Measurements from ENCODE around the gene ZNF205. TPM values are rescaled to one million over a fixed set of nuclear protein-coding genes. Genes with fewer than 3 reads are reported as not detected.
A peak's percentile ranks its signal among the peaks of the same experiment; 100 is the strongest.

The ZNF205 gene
- total RNA-seq, 1 experiment from 2014 or later = not detected

DNA sequence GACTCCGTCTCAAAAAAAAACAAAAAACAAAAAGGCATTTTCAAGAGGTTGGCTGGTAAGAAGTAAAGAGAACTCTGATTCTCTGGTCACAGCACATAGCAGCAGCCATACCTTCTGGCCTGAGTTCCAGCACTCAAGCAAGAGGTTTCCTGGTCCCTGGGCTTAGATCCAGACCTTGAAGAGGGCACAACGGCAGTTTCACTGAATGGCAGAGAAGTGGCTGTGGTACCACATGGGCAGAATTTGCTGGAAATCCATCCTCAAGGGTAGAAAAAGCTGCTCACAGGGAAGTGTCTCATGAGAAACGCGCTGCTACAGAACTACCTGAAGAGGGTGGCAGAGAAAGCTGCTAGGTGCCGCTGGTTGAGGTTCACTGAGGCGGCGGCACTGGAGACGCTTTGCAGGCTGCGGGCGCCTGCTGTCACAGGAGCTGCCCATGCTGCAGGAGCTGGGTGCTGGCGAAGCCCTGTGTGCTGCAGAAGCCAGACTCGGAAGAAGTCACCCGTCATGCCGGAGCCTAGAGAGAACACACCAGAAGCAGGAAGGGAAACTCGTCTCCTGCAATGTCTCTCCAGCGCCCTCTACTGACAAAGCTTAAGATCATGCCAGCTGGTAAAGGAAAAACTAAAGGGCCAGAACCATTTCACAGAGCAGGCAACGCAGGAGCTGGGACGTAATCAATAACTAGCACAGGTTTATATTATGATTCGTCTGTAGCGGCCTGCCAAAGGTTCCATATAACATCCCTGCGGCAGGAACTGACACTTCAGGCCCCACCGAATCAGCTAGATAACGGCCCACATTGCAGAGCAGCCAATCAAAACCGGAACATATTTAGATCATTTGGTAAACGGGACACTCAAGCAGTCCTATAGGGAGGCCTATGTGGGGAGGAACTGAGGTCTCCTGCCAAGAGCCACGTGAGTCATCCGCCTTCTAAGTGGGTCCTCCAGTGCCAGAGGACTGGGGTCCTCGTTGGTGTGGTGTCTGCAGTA is 17.0 kb downstream of the ZNF205 start:
- Histone ChIP-seq H3K9me2 (replicated peaks; ENCODE audit: insufficient read depth, low read length) (no peaks in the 10 kb centered on the region), H2AFZ (ENCODE audit: low read length) (no peak overlapping the region), H4K20me1 (ENCODE audit: insufficient read depth, low read depth, low read length) (peaks cover 8% of the 10 kb centered on the region), H3K9ac (ENCODE audit: low read length) (peak overlapping the region; percentile 75), H3K4me1 (ENCODE audit: low read length) (peaks cover 32% of the 10 kb centered on the region), H3K79me2 (ENCODE audit: low read length) (peaks cover 24% of the 10 kb centered on the region), H3K9me3 (ENCODE audit: low read length) (no peaks in the 10 kb centered on the region), H3K36me3 (ENCODE audit: insufficient read depth, low read length) (peaks cover 12% of the 10 kb centered on the region; the same call in 1 of the 2 replicates), H3K4me3 (ENCODE audit: low read length) (peak overlapping the region; percentile 66), H3K27me3 (ENCODE audit: low read length) (no peaks in the 10 kb centered on the region), H3K4me2 (ENCODE audit: low read depth, low read length, poor library complexity, severe bottlenecking) (peak overlapping the region; percentile 79), H3K27ac (ENCODE audit: low read length) (peak overlapping the region; percentile 50)
- DNase-seq = peak; percentile 94

DNA sequence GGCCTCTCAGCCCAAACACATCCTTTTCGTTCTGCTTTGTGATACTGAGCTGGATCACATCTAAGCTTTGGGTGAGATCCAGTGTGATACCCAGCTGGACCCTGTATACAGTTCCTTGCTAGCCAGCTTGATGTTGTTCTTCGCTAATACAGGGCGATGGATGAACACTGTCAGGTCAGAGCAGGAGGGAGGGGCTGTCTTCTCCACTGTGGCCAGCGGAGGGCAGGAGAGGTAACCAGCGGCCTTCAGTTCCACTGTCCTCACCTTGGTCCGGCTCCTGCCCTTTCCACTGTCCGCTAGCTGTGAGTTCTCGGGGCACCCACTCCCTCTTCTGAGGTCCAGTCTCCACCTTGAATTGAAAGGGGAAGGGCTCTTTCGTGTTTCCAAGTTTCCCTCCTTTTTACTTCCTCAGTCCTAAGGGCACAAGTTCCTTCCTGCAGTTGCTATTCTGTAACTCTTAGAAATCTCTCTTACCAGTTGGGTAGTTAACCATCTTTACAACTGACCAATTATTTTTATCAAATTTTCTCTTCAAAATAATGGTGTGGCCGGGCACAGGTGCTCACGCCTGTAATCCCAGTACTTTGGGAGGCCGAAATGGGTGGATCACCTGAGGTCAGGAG is 19.5 kb downstream of the ZNF205 start:
- Histone ChIP-seq H3K9me2 (replicated peaks; ENCODE audit: insufficient read depth, low read length) (no peaks in the 10 kb centered on the region), H4K20me1 (ENCODE audit: insufficient read depth, low read depth, low read length) (peaks cover 9% of the 10 kb centered on the region), H3K27ac (ENCODE audit: low read length) (no peak overlapping the region), H3K4me3 (ENCODE audit: low read length) (no peak overlapping the region), H3K9me3 (ENCODE audit: low read length) (no peaks in the 10 kb centered on the region), H3K36me3 (ENCODE audit: insufficient read depth, low read length) (peaks cover 12% of the 10 kb centered on the region; the same call in 1 of the 2 replicates), H3K27me3 (ENCODE audit: low read length) (no peaks in the 10 kb centered on the region), H2AFZ (ENCODE audit: low read length) (no peak overlapping the region), H3K9ac (ENCODE audit: low read length) (no peak overlapping the region), H3K4me1 (ENCODE audit: low read length) (peaks cover 36% of the 10 kb centered on the region), H3K79me2 (ENCODE audit: low read length) (peaks cover 40% of the 10 kb centered on the region), H3K4me2 (ENCODE audit: low read depth, low read length, poor library complexity, severe bottlenecking) (no peak overlapping the region)
- DNase-seq = peak; percentile 75

DNA sequence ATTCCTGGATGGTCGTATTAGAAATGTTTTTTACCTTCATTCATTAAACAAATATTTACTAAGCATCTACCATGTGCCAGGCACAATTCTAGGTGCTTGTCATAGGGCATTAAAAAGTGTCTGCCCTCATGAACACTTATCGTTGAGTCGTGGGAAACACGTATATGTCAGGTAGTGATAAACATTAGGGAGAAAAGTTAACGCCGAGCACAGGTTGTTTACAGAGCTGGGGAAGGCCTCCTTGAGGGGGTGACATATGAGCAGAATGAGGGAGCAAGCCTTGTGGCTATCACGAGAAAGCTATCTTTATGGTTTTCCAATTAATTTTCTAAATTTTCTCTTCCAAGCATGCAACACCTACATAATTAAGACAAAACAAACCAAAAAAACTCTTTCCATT is 21.5 kb downstream of the ZNF205 start:
- Histone ChIP-seq H3K4me3 (ENCODE audit: low read length) (peak overlapping the region; percentile 91), H3K9me2 (replicated peaks; ENCODE audit: insufficient read depth, low read length) (no peaks in the 10 kb centered on the region), H3K9me3 (ENCODE audit: low read length) (no peaks in the 10 kb centered on the region), H3K4me1 (ENCODE audit: low read length) (peaks cover 44% of the 10 kb centered on the region), H3K27ac (ENCODE audit: low read length) (peak overlapping the region; percentile 67), H3K4me2 (ENCODE audit: low read depth, low read length, poor library complexity, severe bottlenecking) (peak overlapping the region; percentile 99), H3K79me2 (ENCODE audit: low read length) (peaks cover 42% of the 10 kb centered on the region), H3K36me3 (ENCODE audit: insufficient read depth, low read length) (peaks cover 7% of the 10 kb centered on the region; the same call in 1 of the 2 replicates), H4K20me1 (ENCODE audit: insufficient read depth, low read depth, low read length) (peaks cover 9% of the 10 kb centered on the region), H3K9ac (ENCODE audit: low read length) (peak overlapping the region; percentile 90), H3K27me3 (ENCODE audit: low read length) (no peaks in the 10 kb centered on the region), H2AFZ (ENCODE audit: low read length) (no peak overlapping the region)
- DNase-seq = no peak

DNA sequence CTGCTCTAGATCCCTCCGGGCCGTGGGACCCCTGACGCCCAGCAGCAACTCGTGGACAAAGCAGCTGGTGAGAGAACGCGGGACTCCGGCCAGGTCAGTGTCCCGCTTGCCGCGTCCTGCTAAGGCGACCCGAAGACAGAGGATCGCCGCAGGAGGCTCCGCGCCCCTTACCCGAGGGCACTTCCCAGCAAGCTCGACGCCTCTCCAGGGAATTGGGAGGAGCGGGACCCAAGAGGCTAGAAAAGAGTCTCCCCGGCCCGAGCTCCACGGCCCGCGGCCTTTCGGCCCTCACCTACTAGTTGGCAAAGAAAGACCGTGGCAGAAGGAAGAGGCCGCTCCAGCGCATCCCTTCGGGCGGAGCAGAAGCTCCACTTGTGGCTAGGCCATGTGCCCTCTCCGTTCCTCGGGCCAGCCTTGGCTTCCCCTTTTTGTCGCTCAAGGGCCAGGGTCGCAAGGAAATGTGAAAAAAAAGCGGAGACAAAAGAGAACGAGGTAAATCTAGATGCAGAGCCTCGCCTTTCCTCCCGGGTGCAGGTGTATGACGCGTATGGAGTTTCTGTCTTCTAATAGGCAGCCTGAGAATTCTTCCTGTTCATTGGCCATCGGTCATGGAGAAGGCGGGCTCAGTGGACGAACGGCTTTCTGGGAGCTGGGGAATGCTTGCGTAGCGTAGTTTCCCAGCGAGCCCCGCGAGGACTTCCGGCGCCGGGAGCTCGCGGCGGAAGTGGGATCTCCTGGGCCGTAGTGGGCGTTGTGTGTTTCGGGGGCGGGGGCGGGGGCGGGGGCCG is 22.1 kb downstream of the ZNF205 start, which contains the start of gene ZNF213:
ZNF213 (plus strand) TSS at position 692 of the 788 bp plus-strand sequence. CDS start 2,252 bp downstream, outside the sequence.
- Histone ChIP-seq H4K20me1 (ENCODE audit: insufficient read depth, low read depth, low read length) (peaks cover 9% of the 10 kb centered on the region), H3K27ac (ENCODE audit: low read length) (peak within 1 kb of the TSS; percentile 67)
- DNase-seq = peak; percentile 99

DNA sequence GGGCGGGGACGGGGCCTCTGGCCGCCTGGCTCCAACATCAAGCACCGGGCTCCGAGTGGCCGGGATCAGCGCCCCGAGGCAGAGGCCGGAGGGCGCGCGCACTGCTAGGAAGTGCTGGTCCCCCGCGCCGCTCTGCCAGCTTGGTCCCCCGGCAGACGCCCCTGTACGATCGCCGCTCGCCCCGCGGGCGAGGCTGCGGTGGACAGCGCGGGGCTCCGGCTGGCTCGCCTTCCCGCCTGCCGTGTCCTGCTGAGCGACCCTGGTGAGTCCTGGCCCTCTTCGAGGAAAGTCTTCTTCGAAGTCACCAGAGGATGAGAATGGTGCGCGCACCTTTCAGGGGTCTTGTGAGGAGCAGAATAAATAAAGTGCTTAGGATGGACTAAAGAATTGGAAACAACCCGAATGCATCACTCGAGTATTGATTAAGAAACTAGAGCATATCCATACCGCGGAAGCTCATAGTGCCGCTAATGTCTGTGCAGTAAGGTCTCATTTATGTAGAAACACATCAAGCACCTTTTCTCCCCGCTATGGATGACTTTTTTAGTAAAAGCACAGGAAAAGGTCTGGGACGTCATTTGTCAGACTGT is 22.8 kb downstream of the ZNF205 start:
- H2AFZ ChIP-seq (ENCODE audit: low read length) = 0 out of 2 replicates have a peak overlapping the region, but pooled peaks have one; percentile 61
- peak overlapping the region; percentile 25; the same call in 1 of the 2 replicates for H3K27ac ChIP-seq (ENCODE audit: low read length)
- peak; percentile 61 for DNase-seq
- H3K4me2 ChIP-seq (ENCODE audit: low read depth, low read length, poor library complexity, severe bottlenecking) = peak overlapping the region; percentile 93
- no peaks in the 10 kb centered on the region for H3K9me3 ChIP-seq (ENCODE audit: low read length)
- H3K36me3 ChIP-seq (ENCODE audit: insufficient read depth, low read length) = peaks cover 7% of the 10 kb centered on the region; the same call in 1 of the 2 replicates
- H4K20me1 ChIP-seq (ENCODE audit: insufficient read depth, low read depth, low read length) = peaks cover 9% of the 10 kb centered on the region
- peak overlapping the region; percentile 93 for H3K9ac ChIP-seq (ENCODE audit: low read length)
- no peaks in the 10 kb centered on the region for H3K9me2 ChIP-seq (replicated peaks; ENCODE audit: insufficient read depth, low read length)
- no peaks in the 10 kb centered on the region for H3K27me3 ChIP-seq (ENCODE audit: low read length)
- H3K4me1 ChIP-seq (ENCODE audit: low read length) = peaks cover 32% of the 10 kb centered on the region
- H3K4me3 ChIP-seq (ENCODE audit: low read length) = peak overlapping the region; percentile 76
- H3K79me2 ChIP-seq (ENCODE audit: low read length) = peaks cover 42% of the 10 kb centered on the region

More for the DNA sequence above, 22.1 kb downstream of the ZNF205 start, which contains the start of gene ZNF213:
- Histone ChIP-seq H3K9ac (ENCODE audit: low read length) (peak within 1 kb of the TSS; percentile 93), H3K4me3 (ENCODE audit: low read length) (peak within 1 kb of the TSS; percentile 91), H2AFZ (ENCODE audit: low read length) (0 out of 2 replicates have a peak within 1 kb of the TSS, but pooled peaks have one; percentile 61), H3K9me3 (ENCODE audit: low read length) (no peaks in the 10 kb centered on the region), H3K9me2 (replicated peaks; ENCODE audit: insufficient read depth, low read length) (no peaks in the 10 kb centered on the region), H3K4me1 (ENCODE audit: low read length) (peaks cover 38% of the 10 kb centered on the region), H3K4me2 (ENCODE audit: low read depth, low read length, poor library complexity, severe bottlenecking) (peak within 1 kb of the TSS; percentile 99), H3K27me3 (ENCODE audit: low read length) (no peaks in the 10 kb centered on the region), H3K79me2 (ENCODE audit: low read length) (peaks cover 42% of the 10 kb centered on the region), H3K36me3 (ENCODE audit: insufficient read depth, low read length) (peaks cover 7% of the 10 kb centered on the region; the same call in 1 of the 2 replicates)

DNA sequence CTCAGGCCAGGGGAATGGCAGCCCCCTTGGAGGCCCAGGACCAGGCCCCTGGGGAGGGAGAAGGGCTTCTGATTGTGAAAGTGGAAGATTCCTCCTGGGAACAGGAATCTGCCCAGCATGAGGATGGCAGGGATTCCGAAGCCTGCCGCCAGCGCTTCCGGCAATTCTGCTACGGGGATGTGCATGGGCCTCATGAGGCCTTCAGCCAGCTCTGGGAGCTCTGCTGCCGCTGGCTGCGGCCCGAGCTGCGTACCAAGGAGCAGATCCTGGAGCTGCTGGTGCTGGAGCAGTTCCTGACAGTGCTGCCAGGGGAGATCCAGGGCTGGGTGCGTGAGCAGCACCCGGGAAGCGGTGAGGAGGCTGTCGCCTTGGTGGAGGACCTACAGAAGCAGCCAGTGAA is 24.9 kb downstream of the ZNF205 start:
- Histone ChIP-seq H3K9ac (ENCODE audit: low read length) (peak overlapping the region; percentile 3; the same call in 1 of the 2 replicates), H2AFZ (ENCODE audit: low read length) (no peak overlapping the region), H3K27ac (ENCODE audit: low read length) (no peak overlapping the region), H3K4me3 (ENCODE audit: low read length) (no peak overlapping the region), H3K9me3 (ENCODE audit: low read length) (no peaks in the 10 kb centered on the region), H3K4me2 (ENCODE audit: low read depth, low read length, poor library complexity, severe bottlenecking) (peak overlapping the region; percentile 93), H4K20me1 (ENCODE audit: insufficient read depth, low read depth, low read length) (peaks cover 9% of the 10 kb centered on the region), H3K36me3 (ENCODE audit: insufficient read depth, low read length) (no peaks in the 10 kb centered on the region), H3K27me3 (ENCODE audit: low read length) (no peaks in the 10 kb centered on the region), H3K79me2 (ENCODE audit: low read length) (peaks cover 38% of the 10 kb centered on the region), H3K9me2 (replicated peaks; ENCODE audit: insufficient read depth, low read length) (no peaks in the 10 kb centered on the region), H3K4me1 (ENCODE audit: low read length) (peaks cover 30% of the 10 kb centered on the region)
- no peak for DNase-seq

DNA sequence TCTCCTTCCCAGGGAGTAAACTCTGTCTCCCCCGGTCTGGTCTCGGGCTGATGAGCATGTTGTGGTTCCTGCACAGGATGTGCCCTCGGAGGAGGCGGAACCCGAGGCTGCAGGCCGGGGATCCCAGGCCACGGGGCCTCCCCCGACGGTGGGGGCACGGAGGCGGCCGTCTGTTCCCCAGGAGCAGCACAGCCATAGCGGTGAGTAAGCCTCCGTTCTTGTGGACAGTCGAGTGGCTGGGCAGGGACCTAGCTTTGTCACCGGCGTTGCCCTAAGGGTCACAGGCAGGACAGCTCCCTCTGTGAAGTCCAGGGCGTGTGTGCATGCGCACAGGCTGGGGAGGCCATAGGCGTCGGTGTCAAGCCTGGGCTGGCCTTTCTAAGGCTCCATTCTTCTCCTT is 26.0 kb downstream of the ZNF205 start:
- Histone ChIP-seq H4K20me1 (ENCODE audit: insufficient read depth, low read depth, low read length) (peaks cover 9% of the 10 kb centered on the region), H3K9ac (ENCODE audit: low read length) (no peak overlapping the region), H3K27me3 (ENCODE audit: low read length) (no peaks in the 10 kb centered on the region), H3K4me1 (ENCODE audit: low read length) (peaks cover 26% of the 10 kb centered on the region), H3K36me3 (ENCODE audit: insufficient read depth, low read length) (no peaks in the 10 kb centered on the region), H3K4me3 (ENCODE audit: low read length) (no peak overlapping the region), H2AFZ (ENCODE audit: low read length) (no peak overlapping the region), H3K27ac (ENCODE audit: low read length) (no peak overlapping the region), H3K9me3 (ENCODE audit: low read length) (no peaks in the 10 kb centered on the region), H3K9me2 (replicated peaks; ENCODE audit: insufficient read depth, low read length) (no peaks in the 10 kb centered on the region), H3K79me2 (ENCODE audit: low read length) (peaks cover 27% of the 10 kb centered on the region), H3K4me2 (ENCODE audit: low read depth, low read length, poor library complexity, severe bottlenecking) (no peak overlapping the region)
- DNase-seq = no peak

Measured in Karpas-422 (cell line).